Hematopoietic multipotent progenitor cell treated with erythropoietin and hydrocortisone succinate and interleukin-3 and kit ligand, for 17 days (in vitro differentiated cells): Measurements from ENCODE around the gene HOPX.
"Not testable (repeated sequence)": the region's sequence is repeated elsewhere in the genome, so short reads cannot be mapped to it uniquely, and the experiment has no call there.

Experiments used
- DNase-seq: peaks from one replicate; pipeline ENCODE4 v3.0.0-alpha.2; 2015; ENCODE audit warnings: low spot score

HOPX gene

GRCh38 chr4:56654238-56654632, 26.9 kb downstream of the HOPX start:
- no peak for DNase-seq

GRCh38 chr4:56653461-56654237, 27.4 kb downstream of the HOPX start:
- no peak for DNase-seq

GRCh38 chr4:56652196-56652595, 28.9 kb downstream of the HOPX start:
- no peak for DNase-seq

GRCh38 chr4:56651056-56651350, 30.1 kb downstream of the HOPX start:
- no peak for DNase-seq

- DNase-seq, result no peak
Measured at GRCh38 chr4:56650262-56651055, 30.6 kb downstream of the HOPX start.

GRCh38 chr4:56649445-56650261, 31.4 kb downstream of the HOPX start:
- DNase-seq, result no peak

- DNase-seq, result no peak
Measured at GRCh38 chr4:56648824-56649151, 32.3 kb downstream of the HOPX start.

- DNase-seq, result no peak
Measured at GRCh38 chr4:56648021-56648823, 32.9 kb downstream of the HOPX start.

- no peak for DNase-seq
Measured at GRCh38 chr4:56646341-56646740, 34.8 kb downstream of the HOPX start.

- DNase-seq, result no peak
Measured at GRCh38 chr4:56643596-56643995, 37.5 kb downstream of the HOPX start.

- DNase-seq, result no peak
Measured at GRCh38 chr4:56641494-56642051, 39.5 kb downstream of the HOPX start.

- DNase-seq, result no peak
Measured at GRCh38 chr4:56640621-56641493, 40.2 kb downstream of the HOPX start.

- no peak for DNase-seq
Measured at GRCh38 chr4:56637791-56638190, 43.3 kb downstream of the HOPX start.

- DNase-seq, result no peak
Measured at GRCh38 chr4:56637154-56637553, 43.9 kb downstream of the HOPX start.

GRCh38 chr4:56634954-56635353, 46.1 kb downstream of the HOPX start:
- not testable (repeated sequence) for DNase-seq

- no peak for DNase-seq
Measured at GRCh38 chr4:56633486-56633885, 47.6 kb downstream of the HOPX start.

- DNase-seq, result no peak
Measured at GRCh38 chr4:56630876-56631666, 50.0 kb downstream of the HOPX start.

GRCh38 chr4:56628592-56628991, 52.5 kb downstream of the HOPX start:
- no peak for DNase-seq

- no peak for DNase-seq
Measured at GRCh38 chr4:56627985-56628384, 53.1 kb downstream of the HOPX start.

GRCh38 chr4:56627375-56627774, 53.7 kb downstream of the HOPX start:
- DNase-seq, result no peak
